Tongue (tissue), 2 donors: ENCODE data around the gene SCAMP1. TPM values are rescaled to one million over a fixed set of nuclear protein-coding genes. Genes with fewer than 3 reads are reported as not detected.
"Not testable (repeated sequence)": the region's sequence is repeated elsewhere in the genome, so short reads cannot be mapped to it uniquely, and the experiment has no call there.

Experiments used
- DNase-seq: peaks from one replicate; pipeline ENCODE4 v3.0.0-alpha.2; 2015
- total RNA-seq: library from RNA; depleted of rRNA; stranded (reverse); fragments of >200 nt; gene quantifications from one replicate; pipeline ENCODE4 v1.2.3, GENCODE V29; 2014

SCAMP1 gene
- 60.3 TPM for total RNA-seq

- DNase-seq, result peak; percentile 97
Observed at GRCh38 chr5:78359831-78360673, at the start of gene SCAMP1. TSS of gene SCAMP1 (plus strand) at chr5:78360617. CDS start at chr5:78360672, 55 bp downstream.

- no peak for DNase-seq
Observed at GRCh38 chr5:78317515-78317914, 42.9 kb upstream of the SCAMP1 start.

- no peak for DNase-seq
Observed at GRCh38 chr5:78318337-78318736, 42.1 kb upstream of the SCAMP1 start.

GRCh38 chr5:78320401-78320800, 40.0 kb upstream of the SCAMP1 start:
- DNase-seq, result peak; percentile 54

- DNase-seq, result no peak
Observed at GRCh38 chr5:78323241-78323640, 37.2 kb upstream of the SCAMP1 start.

GRCh38 chr5:78326930-78327329, 33.5 kb upstream of the SCAMP1 start:
- DNase-seq, result no peak

- DNase-seq, result no peak
Observed at GRCh38 chr5:78327761-78328510, 32.5 kb upstream of the SCAMP1 start.

GRCh38 chr5:78328585-78329173, 31.7 kb upstream of the SCAMP1 start:
- no peak for DNase-seq

GRCh38 chr5:78331523-78332080, 28.8 kb upstream of the SCAMP1 start:
- no peak for DNase-seq

GRCh38 chr5:78334811-78335210, 25.6 kb upstream of the SCAMP1 start:
- DNase-seq, result no peak

GRCh38 chr5:78335976-78336375, 24.4 kb upstream of the SCAMP1 start:
- no peak for DNase-seq

- no peak for DNase-seq
Observed at GRCh38 chr5:78336698-78337097, 23.7 kb upstream of the SCAMP1 start.

GRCh38 chr5:78339617-78340436, 20.6 kb upstream of the SCAMP1 start:
- DNase-seq, result no peak

GRCh38 chr5:78341440-78341839, 19.0 kb upstream of the SCAMP1 start:
- DNase-seq, result no peak

- DNase-seq, result peak; percentile 16
Observed at GRCh38 chr5:78345485-78345884, 14.9 kb upstream of the SCAMP1 start.

GRCh38 chr5:78353520-78353919, 6.9 kb upstream of the SCAMP1 start:
- DNase-seq, result no peak

GRCh38 chr5:78354066-78354670, 6.2 kb upstream of the SCAMP1 start:
- no peak for DNase-seq

GRCh38 chr5:78355561-78355960, 4.9 kb upstream of the SCAMP1 start:
- DNase-seq, result no peak

GRCh38 chr5:78359455-78359830, 974 bp upstream of the SCAMP1 start:
- not testable (repeated sequence) for DNase-seq

- DNase-seq, result no peak
Observed at GRCh38 chr5:78360674-78360923, 182 bp downstream of the SCAMP1 start.

GRCh38 chr5:78360924-78361630, 660 bp downstream of the SCAMP1 start:
- DNase-seq, result peak; percentile 60
